ENCODE data around the gene OSCP1.

GRCh38 chr1:36396359-36396758 lies 53.9 kb downstream of the OSCP1 start:
- TF ChIP-seq, protein P1, sequence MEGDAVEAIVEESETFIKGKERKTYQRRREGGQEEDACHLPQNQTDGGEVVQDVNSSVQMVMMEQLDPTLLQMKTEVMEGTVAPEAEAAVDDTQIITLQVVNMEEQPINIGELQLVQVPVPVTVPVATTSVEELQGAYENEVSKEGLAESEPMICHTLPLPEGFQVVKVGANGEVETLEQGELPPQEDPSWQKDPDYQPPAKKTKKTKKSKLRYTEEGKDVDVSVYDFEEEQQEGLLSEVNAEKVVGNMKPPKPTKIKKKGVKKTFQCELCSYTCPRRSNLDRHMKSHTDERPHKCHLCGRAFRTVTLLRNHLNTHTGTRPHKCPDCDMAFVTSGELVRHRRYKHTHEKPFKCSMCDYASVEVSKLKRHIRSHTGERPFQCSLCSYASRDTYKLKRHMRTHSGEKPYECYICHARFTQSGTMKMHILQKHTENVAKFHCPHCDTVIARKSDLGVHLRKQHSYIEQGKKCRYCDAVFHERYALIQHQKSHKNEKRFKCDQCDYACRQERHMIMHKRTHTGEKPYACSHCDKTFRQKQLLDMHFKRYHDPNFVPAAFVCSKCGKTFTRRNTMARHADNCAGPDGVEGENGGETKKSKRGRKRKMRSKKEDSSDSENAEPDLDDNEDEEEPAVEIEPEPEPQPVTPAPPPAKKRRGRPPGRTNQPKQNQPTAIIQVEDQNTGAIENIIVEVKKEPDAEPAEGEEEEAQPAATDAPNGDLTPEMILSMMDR (IDR thresholded peaks at IDR 0.05): no peak
- TF ChIP-seq POLR2A (IDR thresholded peaks at IDR 0.05) (no peak), EP300 (IDR thresholded peaks at IDR 0.05) (no peak), POLR2AphosphoS5 (IDR thresholded peaks at IDR 0.05) (no peak)
